ENCODE measurements around the gene SRSF3. TPM values are rescaled to one million over a fixed set of nuclear protein-coding genes. Genes with fewer than 3 reads are reported as not detected.
"Not testable (repeated sequence)": the region's sequence is repeated elsewhere in the genome, so short reads cannot be mapped to it uniquely, and the experiment has no call there.

The SRSF3 gene
- total RNA-seq, 4 donors from 2014 or later = 108 to 195 (median 156) TPM

GRCh38 chr6:36597775-36598174 lies 3.6 kb downstream of the SRSF3 start:
- ATAC-seq = no peak
- WGBS, 2 donors (ENCODE audit: low coverage in 1 of 2) = 0% methylated on average over 1 of the region's 1 CpG
- H3K36me3 ChIP-seq = peaks cover 20 to 62% of the 10 kb centered on the region in 2 donors
- TF ChIP-seq CTCF (IDR thresholded peaks at IDR 0.05) (no peak), POLR2AphosphoS5 (IDR thresholded peaks at IDR 0.05) (no peak), POLR2A (IDR thresholded peaks at IDR 0.05) (no peak), EP300 (IDR thresholded peaks at IDR 0.05) (no peak)
- peak overlapping the region; percentile 68 to 96 for H3K4me3 ChIP-seq
- H3K27me3 ChIP-seq = no peaks in the 10 kb centered on the region
- H3K4me1 ChIP-seq = peaks cover 27 to 72% (median 33%) of the 10 kb centered on the region in 3 donors
- peak overlapping the region in 2 of 4 donors; percentile 92 to 98 for H3K27ac ChIP-seq
- no peaks in the 10 kb centered on the region for H3K9me3 ChIP-seq

DNA sequence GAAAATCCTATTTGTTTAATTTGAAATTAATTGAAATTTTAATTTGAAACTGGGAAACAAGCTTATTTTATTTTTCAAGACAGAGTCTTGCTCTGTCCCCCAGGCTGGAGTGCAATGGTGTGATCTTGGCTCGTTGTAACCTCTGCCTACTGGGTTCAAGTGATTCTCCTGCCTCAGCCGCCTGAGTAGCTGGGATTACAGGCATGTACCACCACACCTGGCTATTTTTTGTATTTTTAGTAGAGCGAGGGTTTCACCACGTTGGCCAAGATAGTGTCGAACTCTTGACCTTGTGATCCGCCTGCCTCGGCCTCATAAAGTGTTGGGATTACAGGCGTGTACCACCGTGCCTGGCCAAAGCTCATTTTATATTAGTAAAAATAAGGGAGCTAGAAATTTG lies 4.2 kb downstream of the SRSF3 start:
- Histone ChIP-seq H3K4me1 (peaks cover 30 to 72% (median 36%) of the 10 kb centered on the region in 3 donors), H3K9me3 (no peaks in the 10 kb centered on the region), H3K27me3 (no peaks in the 10 kb centered on the region), H3K4me3 (peak overlapping the region; percentile 68 to 96), H3K36me3 (peaks cover 26 to 68% of the 10 kb centered on the region in 2 donors), H3K27ac (peak overlapping the region in 3 of 4 donors; percentile 27 to 98 (median 92))
- TF ChIP-seq EP300 (IDR thresholded peaks at IDR 0.05) = no peak
- no peak for TF ChIP-seq POLR2AphosphoS5 (IDR thresholded peaks at IDR 0.05)
- no peak for TF ChIP-seq CTCF (IDR thresholded peaks at IDR 0.05)
- TF ChIP-seq POLR2A (IDR thresholded peaks at IDR 0.05) = no peak
- no peak for ATAC-seq
- WGBS, 2 donors (ENCODE audit: low coverage in 1 of 2) = 3 to 12% methylated on average over 5 to 9 of the region's 9 CpGs

GRCh38 chr6:36598739-36599318 lies 4.7 kb downstream of the SRSF3 start:
- Histone ChIP-seq H3K36me3 (peaks cover 30 to 73% of the 10 kb centered on the region in 2 donors), H3K4me3 (peak overlapping the region; percentile 68 to 96), H3K27ac (peak overlapping the region in 3 of 4 donors; percentile 27 to 98 (median 92)), H3K4me1 (peaks cover 35 to 72% (median 39%) of the 10 kb centered on the region in 3 donors), H3K27me3 (no peaks in the 10 kb centered on the region), H3K9me3 (no peaks in the 10 kb centered on the region)
- TF ChIP-seq POLR2AphosphoS5 (IDR thresholded peaks at IDR 0.05) (no peak), POLR2A (IDR thresholded peaks at IDR 0.05) (no peak)
- no peak for ATAC-seq
- 29 to 32% methylated on average over 8 to 11 of the region's 11 CpGs for WGBS, 2 donors (ENCODE audit: low coverage in 1 of 2)

- peak overlapping the region; percentile 18 to 68 for H3K4me3 ChIP-seq
- no peak for TF ChIP-seq EP300 (IDR thresholded peaks at IDR 0.05)
- TF ChIP-seq POLR2A (IDR thresholded peaks at IDR 0.05) = no peak
- no peak for TF ChIP-seq POLR2AphosphoS5 (IDR thresholded peaks at IDR 0.05)
- peaks cover 36 to 82% of the 10 kb centered on the region in 2 donors for H3K36me3 ChIP-seq
- H3K9me3 ChIP-seq = no peaks in the 10 kb centered on the region
- 49% methylated on average over 11 to 14 of the region's 14 CpGs for WGBS, 2 donors (ENCODE audit: low coverage in 1 of 2)
- H3K27me3 ChIP-seq = no peaks in the 10 kb centered on the region
- ATAC-seq = peak; percentile 55
- peak overlapping the region in 3 of 4 donors; percentile 5 to 59 (median 49) for H3K27ac ChIP-seq
- H3K4me1 ChIP-seq = peaks cover 39 to 82% (median 42%) of the 10 kb centered on the region in 3 donors
Measured at GRCh38 chr6:36599791-36600209, 5.6 kb downstream of the SRSF3 start.

GRCh38 chr6:36600564-36601146 lies 6.5 kb downstream of the SRSF3 start:
- WGBS, 2 donors (ENCODE audit: low coverage in 1 of 2) = 47 to 52% methylated on average over 3 to 4 of the region's 6 CpGs
- H3K36me3 ChIP-seq = peaks cover 36 to 91% of the 10 kb centered on the region in 2 donors
- H3K4me3 ChIP-seq = peak overlapping the region; percentile 18 to 68
- no peak for TF ChIP-seq POLR2A (IDR thresholded peaks at IDR 0.05)
- no peak for TF ChIP-seq POLR2AphosphoS5 (IDR thresholded peaks at IDR 0.05)
- no peak for TF ChIP-seq EP300 (IDR thresholded peaks at IDR 0.05)
- TF ChIP-seq CTCF (IDR thresholded peaks at IDR 0.05) = no peak
- no peaks in the 10 kb centered on the region for H3K9me3 ChIP-seq
- no peaks in the 10 kb centered on the region for H3K27me3 ChIP-seq
- ATAC-seq = no peak
- H3K27ac ChIP-seq = peak overlapping the region in 2 of 4 donors; percentile 32 to 38
- H3K4me1 ChIP-seq = peaks cover 39 to 90% (median 42%) of the 10 kb centered on the region in 3 donors

- peaks cover 36 to 99% of the 10 kb centered on the region in 2 donors for H3K36me3 ChIP-seq
- ATAC-seq, H3K27me3 ChIP-seq, H3K4me3 ChIP-seq, H3K9me3 ChIP-seq: not testable (repeated sequence)
- 20 to 43% methylated on average over 3 of the region's 3 CpGs for WGBS, 2 donors (ENCODE audit: low coverage in 1 of 2)
- peak overlapping the region in 2 of 4 donors; percentile 32 to 38 for H3K27ac ChIP-seq
- H3K4me1 ChIP-seq = peaks cover 51 to 100% (median 51%) of the 10 kb centered on the region in 3 donors
Measured at GRCh38 chr6:36601818-36602217, 7.7 kb downstream of the SRSF3 start.

Measured in gastroesophageal sphincter (tissue), 4 donors.